ENCODE results near the gene SGMS1.
"Not testable (repeated sequence)": the region's sequence is repeated elsewhere in the genome, so short reads cannot be mapped to it uniquely, and the experiment has no call there.

SGMS1 gene

DNA sequence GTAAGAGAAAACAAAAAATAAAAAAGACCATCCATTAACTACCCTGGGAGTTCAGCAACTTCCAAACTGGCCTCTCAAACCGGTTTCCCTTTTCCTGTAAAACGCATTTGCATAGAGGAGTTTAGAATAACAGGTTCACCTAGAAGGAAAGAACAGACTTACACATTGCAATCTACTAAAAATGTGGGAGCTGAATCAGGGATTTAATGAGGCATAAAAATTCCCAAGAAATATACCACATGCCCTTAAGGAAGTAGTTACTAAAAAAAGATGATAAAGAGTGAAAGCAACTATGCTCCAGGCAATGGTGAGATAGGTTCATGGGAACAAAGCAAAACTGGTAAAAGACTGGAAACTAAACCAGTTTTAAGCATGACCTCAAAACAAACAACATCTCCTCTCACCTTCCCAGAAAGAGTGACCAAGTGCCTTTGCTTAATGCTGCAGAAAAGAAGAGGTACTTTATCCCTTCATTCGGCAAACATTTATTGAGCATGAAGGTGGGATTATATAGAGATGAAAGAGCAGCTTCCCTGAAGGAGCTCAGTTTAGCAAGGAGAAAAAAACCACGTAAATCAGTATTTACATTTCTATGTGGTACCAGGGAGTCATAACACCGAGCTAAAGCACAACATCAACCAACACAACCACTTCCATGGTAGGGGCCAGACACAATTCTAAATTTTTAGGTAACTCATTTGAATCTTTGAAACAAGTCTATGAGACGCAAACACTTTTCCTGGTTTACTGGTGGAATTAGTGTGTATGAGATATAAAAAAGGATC is 152.8 kb downstream of the SGMS1 start:
- DNase-seq (ENCODE audit: low read depth in 3 of 3): no peak

DNA sequence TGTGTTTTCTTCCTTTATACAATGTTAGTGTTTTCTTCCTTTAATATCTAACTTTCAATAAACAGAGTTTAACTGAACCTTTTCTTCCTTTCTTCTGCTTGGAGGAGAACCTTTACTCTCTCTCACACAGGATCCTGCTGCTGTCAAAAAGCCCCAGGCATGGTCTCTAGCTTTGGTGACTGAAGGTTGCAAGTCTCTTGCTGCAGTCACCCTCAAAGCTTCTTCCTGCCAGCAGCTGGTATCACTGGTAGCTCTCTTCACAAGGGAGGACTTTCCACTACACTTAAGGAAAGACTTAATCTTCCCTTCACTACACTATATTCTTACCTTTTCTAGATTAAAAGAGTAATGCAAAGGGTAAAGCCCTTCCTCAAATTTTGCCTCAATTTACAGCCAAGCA is 153.4 kb downstream of the SGMS1 start:
- DNase-seq (ENCODE audit: low read depth in 3 of 3): no peak

DNA sequence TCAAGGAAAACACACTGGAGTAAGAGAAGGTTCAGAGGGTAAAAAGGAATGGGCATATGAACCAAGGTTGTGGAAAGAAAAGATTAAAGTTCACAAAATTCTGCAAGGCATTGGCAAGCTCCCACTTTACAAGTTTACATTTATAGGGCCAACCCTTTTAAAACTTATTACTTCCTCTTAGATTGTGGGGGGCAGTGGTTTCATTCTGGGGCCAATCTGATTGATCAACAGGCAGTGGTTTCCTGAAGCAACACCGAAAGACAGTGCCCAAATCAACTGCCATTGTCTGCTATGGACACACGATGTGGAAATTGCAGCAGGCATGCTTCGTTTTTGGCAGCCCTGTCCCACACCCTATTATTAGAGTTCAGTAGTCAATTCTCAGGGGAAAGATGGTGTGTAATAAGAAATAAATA is 154.0 kb downstream of the SGMS1 start:
- DNase-seq (ENCODE audit: low read depth in 3 of 3): no peak

DNA sequence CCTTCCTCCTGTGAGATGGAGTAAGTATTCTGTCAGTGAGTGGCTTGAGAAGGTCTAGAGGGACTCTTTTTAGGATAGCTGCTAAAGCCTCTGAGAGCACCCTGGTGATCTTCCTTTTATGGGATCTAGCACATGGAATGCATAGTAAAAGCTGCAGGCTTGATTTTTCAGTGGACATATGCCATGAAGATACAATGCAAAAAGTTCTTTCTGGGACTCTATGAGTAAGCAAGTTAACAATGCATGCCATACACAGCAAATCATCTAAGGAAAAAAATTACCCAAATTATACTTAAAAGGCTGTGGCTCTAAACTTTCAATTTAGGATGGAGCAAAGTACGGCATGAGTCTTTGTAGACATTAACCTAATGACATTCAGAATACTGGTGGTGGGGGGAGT is 154.5 kb downstream of the SGMS1 start:
- DNase-seq (ENCODE audit: low read depth in 3 of 3): no peak

DNA sequence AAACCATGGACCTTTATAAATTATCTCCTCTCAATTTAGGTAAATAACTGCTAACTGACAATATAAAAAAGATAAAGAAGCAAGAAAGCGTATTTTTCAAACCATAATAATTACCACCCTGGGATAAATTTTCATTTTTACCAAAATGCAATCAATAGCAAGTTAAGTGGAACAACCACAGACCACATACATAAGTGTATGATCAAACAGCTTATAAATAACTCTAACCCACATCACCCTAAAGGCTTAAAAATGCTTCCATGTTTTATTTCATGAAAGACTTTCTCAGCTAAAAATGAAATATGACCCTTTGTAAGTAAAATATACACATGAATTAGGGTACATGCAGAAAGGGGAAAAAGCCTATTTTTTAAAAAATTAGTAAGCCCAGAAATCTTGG is 156.5 kb downstream of the SGMS1 start:
- no peak for DNase-seq (ENCODE audit: low read depth in 3 of 3)

DNA sequence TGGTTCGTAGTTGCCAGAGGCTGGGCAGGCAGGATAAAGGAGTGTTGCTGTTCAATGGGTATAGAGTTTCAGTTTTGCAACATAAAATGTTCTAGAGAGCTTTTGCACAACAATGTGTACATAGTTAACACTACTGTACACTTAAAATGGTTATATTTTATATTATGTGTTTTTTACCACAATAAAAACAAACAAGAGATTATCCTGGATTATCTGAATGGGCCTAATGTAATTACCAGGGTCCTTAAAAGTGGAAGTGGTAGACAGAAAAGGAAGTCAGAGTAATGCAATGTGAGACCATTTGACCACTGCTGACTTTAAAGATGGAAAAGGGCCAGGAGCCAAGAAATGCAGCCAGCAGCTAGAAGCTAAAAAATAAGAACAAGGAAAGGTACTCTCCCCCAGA is 159.7 kb downstream of the SGMS1 start:
- no peak for DNase-seq (ENCODE audit: low read depth in 3 of 3)

DNA sequence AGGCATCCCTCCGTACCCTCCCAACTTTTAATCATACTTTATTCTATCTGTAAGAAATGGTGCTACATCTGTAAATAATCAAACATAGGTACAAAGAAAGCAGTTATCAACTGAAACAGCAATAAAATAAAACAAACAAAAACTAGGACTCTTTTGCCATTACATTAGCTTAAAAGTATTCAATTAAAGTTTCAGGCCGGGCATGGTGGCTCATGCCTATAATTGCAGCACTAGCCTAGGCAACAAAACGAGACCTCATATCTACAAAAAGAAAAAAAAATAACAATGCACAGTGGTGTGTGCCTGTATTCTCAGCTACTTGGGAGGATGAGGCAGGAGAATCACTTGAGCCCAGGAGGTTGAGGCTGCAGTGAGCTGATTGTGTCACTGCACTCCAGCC is 161.9 kb downstream of the SGMS1 start:
- DNase-seq (ENCODE audit: low read depth in 3 of 3): no peak

DNA sequence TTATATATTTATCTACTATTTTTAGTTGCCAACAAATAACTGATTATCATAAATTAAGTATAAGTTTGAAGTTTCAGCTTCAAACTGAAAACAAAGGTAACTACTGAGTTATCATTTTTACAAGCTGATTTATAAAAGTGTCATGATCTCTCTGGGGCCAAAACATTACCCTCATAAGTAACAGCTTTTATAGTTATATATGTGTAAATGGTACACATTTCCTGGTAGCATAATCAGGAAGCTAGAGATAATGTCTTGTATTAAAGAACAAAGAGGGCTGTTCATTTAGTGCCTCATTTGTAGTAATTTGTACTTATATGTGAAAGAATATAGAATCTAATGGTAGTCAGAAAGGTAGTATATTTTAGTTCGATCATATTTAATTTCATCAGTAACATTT is 162.6 kb downstream of the SGMS1 start:
- DNase-seq (ENCODE audit: low read depth in 3 of 3): no peak

DNA sequence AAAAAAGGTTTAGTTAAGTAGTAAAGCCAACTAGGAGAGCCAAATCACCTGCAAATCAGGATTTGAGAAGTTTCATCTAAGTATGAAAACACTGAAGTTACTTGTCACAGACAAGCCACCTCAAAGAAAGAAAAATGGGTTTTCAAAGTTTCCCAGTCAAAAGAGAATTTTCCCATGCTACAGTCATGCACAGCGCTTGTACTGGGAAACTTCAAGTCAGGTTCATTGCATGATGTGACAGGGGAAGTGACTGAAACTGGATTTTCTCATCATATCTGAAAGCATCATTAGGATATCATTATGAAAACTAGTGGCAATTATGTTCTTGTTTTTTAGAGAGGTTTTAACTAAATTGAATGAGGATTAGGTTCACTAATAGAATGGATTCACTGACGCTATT is 167.0 kb downstream of the SGMS1 start:
- no peak for DNase-seq (ENCODE audit: low read depth in 3 of 3)

DNA sequence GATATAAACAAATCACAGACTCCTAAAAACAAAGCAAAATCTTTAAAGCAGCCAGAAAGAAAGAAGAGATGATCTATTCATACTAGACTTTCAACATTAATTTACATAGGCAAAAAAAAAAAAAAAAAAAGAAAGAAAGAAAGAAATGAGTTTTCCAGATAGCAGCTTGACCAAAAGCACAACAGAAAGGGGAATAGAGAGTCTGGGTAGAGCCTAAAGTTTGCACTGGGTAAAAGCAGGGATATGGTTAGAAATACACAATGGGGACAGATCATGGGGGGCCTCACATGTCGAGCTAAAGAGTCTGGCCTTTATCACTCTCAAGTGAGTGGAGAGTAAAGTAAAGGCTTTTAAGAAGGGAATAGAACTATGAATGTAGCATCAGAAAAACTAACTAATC is 169.8 kb downstream of the SGMS1 start:
- DNase-seq (ENCODE audit: low read depth in 3 of 3): no peak

DNA sequence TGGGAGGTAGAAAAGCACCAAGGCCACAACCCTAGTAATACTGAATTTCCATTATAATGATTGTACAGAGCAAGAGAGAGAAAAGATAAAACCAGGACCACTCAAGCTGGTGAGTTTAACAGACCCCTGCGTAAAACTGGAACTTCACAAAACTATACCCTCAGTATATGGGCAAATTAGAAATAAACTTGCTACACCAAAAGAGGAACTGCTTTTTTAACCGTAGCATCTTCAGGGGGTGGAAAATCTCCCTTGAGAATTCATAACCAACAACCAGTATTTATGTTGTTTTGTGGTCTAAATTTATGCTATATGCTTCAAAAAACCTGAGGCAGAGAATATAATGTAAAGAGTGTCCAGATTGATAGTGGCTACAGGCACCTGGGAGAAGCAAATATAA is 171.2 kb downstream of the SGMS1 start:
- DNase-seq (ENCODE audit: low read depth in 3 of 3): no peak

DNA sequence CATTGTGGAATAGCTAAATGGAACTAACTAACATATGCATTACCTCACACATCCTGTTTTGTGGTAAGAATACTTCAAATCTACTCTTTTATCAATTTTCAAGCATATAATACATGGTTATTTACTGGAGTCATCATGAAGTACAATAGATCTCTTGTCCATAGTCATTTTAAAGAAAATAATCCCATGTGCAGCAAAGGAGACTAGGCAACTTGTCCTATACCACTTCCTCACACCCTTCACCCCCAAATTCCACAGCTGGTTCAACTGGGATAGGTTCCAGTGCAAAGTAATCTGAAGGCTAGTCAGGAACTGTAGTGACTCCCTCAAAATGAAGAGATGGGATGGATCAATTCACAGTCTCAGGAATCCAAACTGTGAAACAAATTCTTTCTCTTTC is 176.1 kb downstream of the SGMS1 start:
- DNase-seq (ENCODE audit: low read depth in 3 of 3): no peak

DNA sequence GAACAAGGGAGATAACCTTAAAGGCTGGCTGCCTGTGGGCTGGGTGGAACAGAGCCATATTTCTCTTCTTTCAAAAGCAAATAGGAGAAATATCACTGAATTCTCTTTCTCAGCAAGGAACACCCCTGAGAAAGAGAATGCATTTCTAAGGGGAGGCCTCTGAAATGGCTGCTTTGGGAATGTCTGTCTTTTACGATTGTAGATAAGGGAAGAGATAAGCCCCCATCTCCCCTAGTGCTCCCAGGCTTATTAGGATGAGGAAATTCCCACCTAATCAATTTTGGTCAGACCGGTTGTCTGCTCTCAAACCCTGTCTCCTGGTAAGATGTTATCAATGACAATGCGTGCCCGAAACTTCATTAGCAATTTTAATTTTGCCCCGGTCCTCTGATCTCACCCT is 178.0 kb downstream of the SGMS1 start:
- DNase-seq (ENCODE audit: low read depth in 3 of 3): not testable (repeated sequence)

DNA sequence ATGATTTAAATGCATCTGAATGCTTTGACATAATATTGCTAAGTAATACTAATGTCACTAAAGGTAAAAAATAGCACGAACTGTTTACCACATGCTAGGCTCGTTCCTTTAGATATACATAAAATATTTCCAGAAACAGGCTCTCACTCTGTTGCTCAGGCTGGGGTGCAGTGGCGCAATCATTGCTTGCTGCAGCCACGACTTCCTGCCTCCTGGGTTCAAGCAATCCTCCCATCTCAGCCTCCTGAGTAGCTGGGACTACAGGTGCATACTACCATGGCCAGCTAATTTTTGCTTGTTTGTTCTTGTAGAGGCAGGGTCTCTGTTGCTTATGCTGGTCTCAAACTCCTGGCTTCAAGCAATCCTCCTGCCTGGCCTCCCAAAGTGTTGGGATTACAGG is 183.3 kb downstream of the SGMS1 start:
- no peak for DNase-seq (ENCODE audit: low read depth in 3 of 3)

DNA sequence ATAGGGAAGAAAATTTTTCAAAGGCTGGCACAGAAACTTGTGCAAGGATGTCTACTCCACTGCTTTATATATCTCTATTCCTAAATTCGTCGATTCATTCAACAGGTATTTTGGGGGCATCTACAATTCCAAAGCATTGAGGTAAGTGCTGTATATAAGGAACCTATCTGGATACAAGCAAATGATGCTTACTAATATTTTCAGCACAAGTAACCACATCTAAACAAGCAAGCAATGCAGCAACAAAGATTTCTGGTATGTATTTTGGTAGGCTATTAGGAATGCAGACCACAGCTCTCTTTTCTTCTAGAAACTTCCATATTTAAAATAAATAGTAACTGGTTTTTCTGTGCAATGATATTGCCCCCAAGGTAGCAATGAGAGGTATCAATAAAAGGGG is 183.9 kb downstream of the SGMS1 start:
- no peak for DNase-seq (ENCODE audit: low read depth in 3 of 3)

DNA sequence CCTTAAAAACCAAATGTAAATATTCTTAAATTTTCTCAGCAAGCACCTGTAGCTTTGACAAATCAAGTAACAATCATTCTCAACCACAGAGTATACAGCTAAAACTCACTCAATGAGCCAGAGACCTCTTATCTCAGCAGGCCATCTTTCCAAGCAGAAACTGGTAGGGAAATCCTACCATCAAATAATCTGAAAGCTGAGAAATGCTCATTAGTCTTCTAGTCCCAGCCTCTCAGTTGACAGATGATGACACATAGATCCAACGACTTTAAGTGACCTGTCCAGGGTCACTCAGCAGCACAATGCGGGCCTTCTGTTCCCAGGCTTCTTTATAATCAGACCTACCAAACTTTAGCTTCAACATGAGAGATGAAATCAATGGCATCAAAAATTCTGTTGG is 184.6 kb downstream of the SGMS1 start:
- DNase-seq (ENCODE audit: low read depth in 3 of 3): no peak

DNA sequence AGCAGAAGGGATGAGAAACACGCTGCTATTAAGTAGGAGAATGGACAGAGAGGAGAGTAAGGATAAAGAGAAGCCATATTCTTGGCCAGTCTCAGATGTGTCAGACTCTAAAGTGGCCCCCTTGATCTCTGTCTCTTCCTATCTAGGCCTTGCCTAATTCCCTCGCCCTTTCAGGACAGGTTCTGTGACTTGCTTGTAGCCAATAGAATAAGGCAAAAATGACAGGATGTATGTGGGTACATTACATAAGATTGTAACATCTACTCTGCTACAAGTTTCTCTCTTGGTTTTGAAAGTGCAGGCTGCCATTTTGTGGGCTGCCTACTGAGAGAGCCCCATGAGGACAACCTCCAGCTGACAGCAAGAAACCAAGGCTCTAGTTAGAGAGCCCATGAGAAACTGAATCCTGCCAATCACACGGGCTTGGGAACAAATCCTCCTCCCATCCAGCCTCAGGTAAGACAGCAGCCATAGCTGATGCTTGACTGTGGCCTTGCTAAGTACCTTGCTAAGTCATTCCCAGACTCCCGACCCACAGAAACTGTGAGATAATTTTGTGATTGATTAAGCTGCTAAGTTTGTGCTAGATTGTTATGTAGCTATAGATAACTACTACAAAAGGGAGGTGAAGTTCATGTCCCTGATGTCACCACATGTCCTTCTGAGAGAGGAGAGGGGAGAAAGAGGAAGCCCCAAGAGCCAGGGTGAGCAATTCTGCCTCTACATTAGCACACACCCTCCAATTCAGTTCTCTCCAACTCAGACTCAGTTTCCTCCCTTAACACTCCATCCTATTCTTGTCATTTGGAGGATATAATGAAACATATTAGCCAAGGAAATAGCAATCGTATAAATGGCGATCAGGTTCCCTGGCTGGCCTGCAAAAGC is 185.5 kb downstream of the SGMS1 start:
- no peak for DNase-seq (ENCODE audit: low read depth in 3 of 3)

DNA sequence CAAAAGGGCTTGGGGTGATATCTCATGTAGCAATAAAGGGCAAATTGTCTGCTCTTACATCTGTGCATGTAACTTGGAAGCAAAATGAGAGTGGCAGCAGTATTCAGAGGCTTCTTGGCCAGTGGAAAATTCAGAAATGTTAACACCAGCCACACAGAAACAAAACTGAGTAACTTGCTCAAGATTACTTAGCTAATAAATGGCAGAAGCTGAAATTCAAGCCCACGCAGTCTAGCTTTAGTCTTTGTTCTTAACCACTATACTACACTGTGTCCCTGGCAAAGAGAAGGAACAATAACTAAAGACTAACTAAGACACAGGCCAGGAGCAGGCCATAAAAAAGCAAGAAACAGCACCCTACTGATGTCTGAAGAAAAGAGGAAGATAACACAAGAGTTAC is 186.5 kb downstream of the SGMS1 start:
- DNase-seq (ENCODE audit: low read depth in 3 of 3): no peak

DNA sequence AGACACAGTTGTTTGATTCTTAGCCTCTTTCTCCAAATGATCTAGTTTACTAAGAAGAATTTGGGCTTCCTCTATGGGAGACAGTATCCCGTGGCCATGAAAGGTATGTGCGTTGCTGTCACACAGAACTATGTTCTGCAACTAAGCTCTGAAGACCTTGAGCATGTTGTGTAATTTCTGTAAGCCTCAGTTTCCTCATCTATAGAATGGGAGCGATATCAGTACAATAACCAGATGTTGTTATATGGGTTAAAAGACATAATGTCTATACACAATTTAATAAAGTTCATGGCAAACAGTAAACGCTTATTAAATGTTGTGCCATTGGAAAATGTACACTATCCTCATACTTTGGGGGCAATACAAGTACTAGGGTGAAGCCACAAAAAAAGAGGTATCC is 187.0 kb downstream of the SGMS1 start:
- no peak for DNase-seq (ENCODE audit: low read depth in 3 of 3)

DNA sequence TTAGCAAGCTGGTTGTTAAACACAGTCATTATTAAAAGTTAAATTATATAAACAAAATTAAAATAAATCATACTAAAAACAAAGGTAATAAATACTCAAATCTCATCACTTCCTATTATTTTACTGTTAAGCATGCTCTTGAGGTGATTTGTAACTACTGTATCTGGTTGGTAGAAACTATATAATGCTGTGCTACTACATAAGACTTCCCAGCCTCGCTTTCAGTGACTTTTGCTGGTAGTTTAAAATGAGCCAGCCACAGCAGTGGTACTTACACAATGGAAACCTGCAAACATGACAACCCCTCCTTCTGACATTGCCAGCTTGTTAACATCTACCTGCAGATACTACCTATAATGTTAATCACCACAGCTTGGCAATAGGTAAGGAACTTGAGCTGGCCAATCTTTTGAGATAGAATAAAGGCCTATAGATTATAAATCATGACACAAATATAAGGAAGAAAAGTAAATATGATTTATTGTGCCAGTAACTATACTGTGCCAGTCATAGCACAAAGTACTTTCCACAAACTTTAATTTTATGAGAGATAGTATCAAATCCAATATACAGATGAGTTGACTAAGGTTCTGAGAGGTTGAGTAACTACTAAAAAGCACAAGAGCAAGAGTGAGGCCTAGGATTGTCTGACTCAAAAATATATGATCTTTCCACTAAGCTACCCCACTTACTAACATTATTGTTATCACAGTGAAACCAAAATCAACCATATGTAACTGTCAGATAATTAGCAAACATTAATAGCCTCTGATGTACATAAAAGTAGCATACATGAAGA is 191.3 kb downstream of the SGMS1 start:
- no peak for DNase-seq (ENCODE audit: low read depth in 3 of 3)

DNA sequence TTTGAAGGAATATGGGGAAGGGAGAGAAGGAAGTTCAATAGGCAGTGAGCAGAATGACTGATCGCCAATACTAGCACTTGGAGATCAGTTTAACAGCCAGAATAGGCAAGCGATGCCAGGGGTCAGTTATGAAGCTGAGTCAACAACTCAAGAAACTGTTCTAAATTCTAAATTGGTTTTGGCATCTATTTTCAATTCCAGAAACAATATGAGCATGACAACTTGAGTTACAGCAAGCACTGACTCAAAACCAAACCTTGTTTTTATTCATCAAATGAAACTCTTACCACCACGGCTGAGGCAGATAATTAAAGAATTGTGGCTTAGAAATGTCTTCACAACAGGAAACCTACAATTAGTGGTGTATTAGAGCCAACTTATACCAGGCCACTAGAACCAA is 192.0 kb downstream of the SGMS1 start:
- DNase-seq (ENCODE audit: low read depth in 3 of 3): no peak

DNA sequence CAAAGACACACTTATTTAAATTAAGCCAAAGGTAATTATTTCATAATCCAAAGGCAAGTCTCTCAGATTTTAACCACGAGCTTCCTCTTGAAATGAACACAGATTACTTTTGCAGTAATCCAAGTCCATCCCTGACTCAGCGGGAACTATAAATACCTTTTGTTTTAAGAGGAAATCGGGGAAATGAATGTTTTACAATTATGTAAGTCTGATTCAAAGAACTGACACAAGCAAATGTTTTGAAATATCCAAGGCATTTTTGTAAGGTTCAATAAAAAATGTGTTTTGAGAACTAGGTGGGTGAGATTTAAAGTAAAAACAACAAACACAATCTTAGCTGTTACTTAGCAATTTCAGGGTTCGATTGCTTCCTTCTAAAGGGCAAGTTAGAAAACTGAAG is 192.6 kb downstream of the SGMS1 start:
- no peak for DNase-seq (ENCODE audit: low read depth in 3 of 3)

All from stimulated activated CD4-positive, alpha-beta T cell treated with anti-CD3 and anti-CD28 coated beads, TNF-alpha, amount 100 ng/mL, for 4 hours (primary cell).